HCT116 (cell line): ENCODE measurements around the gene ITSN1. TPM values are rescaled to one million over a fixed set of nuclear protein-coding genes. Genes with fewer than 3 reads are reported as not detected.

Experiments
- ATAC-seq: fragments of 200-7000 bp; cut with Tn5 transposase; 2 replicates; pipeline ENCODE4 v1.9.1; 2020; ENCODE audit warnings: mild to moderate bottlenecking, moderate library complexity
- BruUV-seq: library from RNA; stranded (reverse); fragments of 400-500 nt; replicated peaks from 2 replicates; lab custom pipeline; 2021; lab: Mats Ljungman, UMichigan
- CTCF ChIA-PET: fragments of 300-600 bp; sonication (Branson Sonifier 250); formaldehyde crosslinking; loops from one replicate; lab custom pipeline; 2021; ENCODE audit warnings: antibody characterized with exemption; lab: Charles Lee
- POLR2A ChIA-PET: fragments of 300-600, 350-600 bp; sonication (Branson Sonifier 250); formaldehyde crosslinking; loops from one replicate; lab custom pipeline; 2021; ENCODE audit warnings: antibody characterized with exemption; lab: Charles Lee
- RAD21 ChIA-PET, 2 experiments: fragments of 300-600 bp; sonication (Branson Sonifier 250); formaldehyde crosslinking; loops; one replicate each; lab custom pipeline; 2023; ENCODE audit warnings: low total read pairs in 2 of 2; ENCODE audit not compliant: uncharacterized antibody in 2 of 2, unreplicated experiment in 2 of 2, low non-redundant PET in 1 of 2; lab: Charles Lee
- DNase-seq: peaks from one replicate; pipeline ENCODE4 v3.0.0-alpha.2; 2010; ENCODE audit warnings: low read depth, low spot score
- H2AFZ ChIP-seq: fragments of 200-600 bp; shearing (Covaris generic), sonication (generic); 2 replicates; pipeline ENCODE4 v1.6.1; 2017; ENCODE audit warnings: low read depth, mixed run types, mixed read lengths, antibody characterized with exemption, low read length; ENCODE audit not compliant: poor library complexity, severe bottlenecking
- H3K27ac ChIP-seq: 2 replicates; pipeline ENCODE4 v1.5.1; 2012; ENCODE audit warnings: low read depth, low read length
- H3K27me3 ChIP-seq: fragments of 200-600 bp; sonication (generic); 2 replicates; pipeline ENCODE4 v1.6.1; 2016; ENCODE audit warnings: mixed run types, low read length, mixed read lengths; ENCODE audit not compliant: insufficient read depth
- H3K36me3 ChIP-seq, 2 experiments: fragments of 200-500 bp in 1 of 2; fragments of 200-600 bp in 1 of 2; sonication (Bioruptor generic) in 1 of 2; sonication (generic) in 1 of 2; 2 replicates each; pipeline versions ENCODE4 v1.5.1 to v1.6.1; 2014 to 2016; ENCODE audit warnings: low read length in 2 of 2, inconsistent platforms in 1 of 2, mixed read lengths in 1 of 2, mixed run types in 1 of 2; ENCODE audit not compliant: insufficient read depth in 2 of 2, control insufficient read depth in 1 of 2
- H3K4me1 ChIP-seq, 2 experiments: fragments of 200-600 bp in 1 of 2; sonication (generic) in 1 of 2; 2 replicates each; pipeline versions ENCODE4 v1.5.1 to v1.6.1; 2012 to 2017; ENCODE audit warnings: low read length in 2 of 2, inconsistent platforms in 1 of 2, mild to moderate bottlenecking in 1 of 2, mixed read lengths in 1 of 2, mixed run types in 1 of 2, moderate library complexity in 1 of 2; ENCODE audit not compliant: insufficient read depth in 2 of 2, control insufficient read depth in 1 of 2
- H3K4me2 ChIP-seq: fragments of 200-600 bp; sonication (generic); 2 replicates; pipeline ENCODE4 v1.6.1; 2017; ENCODE audit warnings: mixed run types, low read length, mixed read lengths
- H3K4me3 ChIP-seq, 2 experiments: fragments of 200-600 bp in 1 of 2; sonication (generic) in 1 of 2; replicated peaks in 1 of 2; 2 replicates each; pipeline ENCODE4 v1.5.1; 2011 to 2016; ENCODE audit warnings: low read length in 2 of 2, control low read depth in 1 of 2, low read depth in 1 of 2, mild to moderate bottlenecking in 1 of 2, mixed read lengths in 1 of 2, mixed run types in 1 of 2
- H3K79me2 ChIP-seq: fragments of 200-600 bp; sonication (generic); 2 replicates; pipeline ENCODE4 v1.6.1; 2017; ENCODE audit warnings: mild to moderate bottlenecking, mixed run types, low read length, moderate library complexity, mixed read lengths; ENCODE audit not compliant: insufficient read depth
- H3K9ac ChIP-seq: fragments of 200-600 bp; sonication (generic); 2 replicates; pipeline ENCODE4 v1.6.1; 2016; ENCODE audit warnings: low read length, mixed read lengths
- H3K9me2 ChIP-seq: fragments of 200-600 bp; sonication (generic), shearing (Covaris generic); 2 replicates; pipeline ENCODE4 v1.6.1; 2017; ENCODE audit warnings: mixed run types, mild to moderate bottlenecking, moderate library complexity; ENCODE audit not compliant: insufficient read depth
- H3K9me3 ChIP-seq, 2 experiments: fragments of 200-500 bp in 1 of 2; fragments of 200-600 bp in 1 of 2; sonication (Bioruptor generic) in 1 of 2; sonication (generic) in 1 of 2; 2 replicates each; pipeline ENCODE4 v1.6.1; 2014 to 2017; ENCODE audit warnings: low read length in 2 of 2, mixed read lengths in 2 of 2, inconsistent platforms in 1 of 2, low read depth in 1 of 2, mild to moderate bottlenecking in 1 of 2, mixed run types in 1 of 2, moderate library complexity in 1 of 2; ENCODE audit not compliant: control insufficient read depth in 1 of 2, insufficient read depth in 1 of 2
- H4K20me1 ChIP-seq: fragments of 200-600 bp; sonication (generic), shearing (Covaris generic); 2 replicates; pipeline ENCODE4 v1.6.1; 2017; ENCODE audit warnings: mixed run types, mild to moderate bottlenecking, moderate library complexity; ENCODE audit not compliant: insufficient read depth
- POLR2A ChIP-seq: IDR thresholded peaks from 2 replicates; pipeline ENCODE4 v1.7.0; 2011; ENCODE audit warnings: borderline replicate concordance; ENCODE audit not compliant: insufficient read depth, insufficient read length; ENCODE audit errors: extremely low read depth
- ZFX ChIP-seq: fragments of 450-650 bp; IDR thresholded peaks from 2 replicates; pipeline ENCODE4 v1.6.1; 2017
- intact Hi-C: fragments of 100-400 bp; cut with micrococcal nuclease; formaldehyde crosslinking; loops from 2 replicates; pipeline ENCODE4 v1.10.0; 2022
- total RNA-seq: library from RNA; stranded (reverse); gene quantifications from one replicate; pipeline ENCODE4 v1.2.1, GENCODE V29; 2021; ENCODE audit not compliant: unreplicated experiment
- TF ChIP-seq, protein P1 (sequence below): IDR thresholded peaks from 2 replicates; pipeline ENCODE4 v1.6.1; 2012; ENCODE audit warnings: low read depth
- TF ChIP-seq, protein P2 (sequence below): IDR thresholded peaks from 2 replicates; pipeline ENCODE4 v1.6.1; 2012
- TF ChIP-seq, protein P3 (sequence below), 3 experiments: fragments of 200-600 bp in 1 of 3; sonication (generic) in 1 of 3; IDR thresholded peaks in 2 of 3; conservative IDR thresholded peaks in 1 of 3; 2 replicates each; pipeline ENCODE4 v1.5.1; 2012 to 2017; ENCODE audit warnings: low read depth in 2 of 3, low read length in 2 of 3, antibody characterized with exemption in 1 of 3, borderline replicate concordance in 1 of 3, control low read depth in 1 of 3, mild to moderate bottlenecking in 1 of 3, mixed read lengths in 1 of 3, mixed run types in 1 of 3, moderate library complexity in 1 of 3; ENCODE audit not compliant: insufficient read depth in 1 of 3

The ITSN1 gene
- total RNA-seq, 1 experiment from 2014 or later, result 25.8 TPM

DNA sequence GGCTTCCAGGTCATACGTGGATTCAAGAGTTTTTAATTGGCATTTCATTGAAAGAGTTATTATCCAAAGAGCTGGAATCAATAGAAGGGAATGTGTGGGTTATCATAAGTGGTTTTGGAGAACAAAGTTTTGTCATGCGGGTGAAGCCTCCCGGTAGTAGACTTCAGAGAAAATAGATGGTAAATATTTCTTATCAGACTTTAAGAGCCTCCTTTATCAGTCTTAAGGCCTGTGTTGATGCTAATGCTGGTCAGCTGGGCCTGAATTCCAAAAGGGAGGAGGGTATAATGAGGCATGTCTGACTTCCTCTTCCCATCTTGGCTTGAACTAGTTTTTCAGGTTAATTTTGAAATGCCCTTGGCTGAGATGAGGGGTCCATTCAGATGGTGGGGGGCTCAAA lies 89.7 kb downstream of the ITSN1 start:
- ATAC-seq (no peak), DNase-seq (no peak)
- Histone ChIP-seq H3K36me3 (no peaks in the 10 kb centered on the region), H3K4me1 (peaks cover 0 to 5% of the 10 kb centered on the region in 2 experiments; a peak in 1 of 4 replicates), H3K4me3 (no peak overlapping the region), H3K9me3 (no peaks in the 10 kb centered on the region), H3K27ac (no peak overlapping the region), H3K4me2 (no peak overlapping the region), H3K9ac (no peak overlapping the region), H3K27me3 (no peaks in the 10 kb centered on the region), H2AFZ (no peak overlapping the region), H3K79me2 (no peaks in the 10 kb centered on the region), H3K9me2 (no peaks in the 10 kb centered on the region), H4K20me1 (no peaks in the 10 kb centered on the region)
- CTCF ChIA-PET, result no interaction called here
- POLR2A ChIA-PET, result no interaction called here
- intact Hi-C loops, result no loop called here
- no TSS peak for BruUV-seq
- RAD21 ChIA-PET, result no interaction called here
- no peak for TF ChIP-seq ZFX
- TF ChIP-seq, protein P1, sequence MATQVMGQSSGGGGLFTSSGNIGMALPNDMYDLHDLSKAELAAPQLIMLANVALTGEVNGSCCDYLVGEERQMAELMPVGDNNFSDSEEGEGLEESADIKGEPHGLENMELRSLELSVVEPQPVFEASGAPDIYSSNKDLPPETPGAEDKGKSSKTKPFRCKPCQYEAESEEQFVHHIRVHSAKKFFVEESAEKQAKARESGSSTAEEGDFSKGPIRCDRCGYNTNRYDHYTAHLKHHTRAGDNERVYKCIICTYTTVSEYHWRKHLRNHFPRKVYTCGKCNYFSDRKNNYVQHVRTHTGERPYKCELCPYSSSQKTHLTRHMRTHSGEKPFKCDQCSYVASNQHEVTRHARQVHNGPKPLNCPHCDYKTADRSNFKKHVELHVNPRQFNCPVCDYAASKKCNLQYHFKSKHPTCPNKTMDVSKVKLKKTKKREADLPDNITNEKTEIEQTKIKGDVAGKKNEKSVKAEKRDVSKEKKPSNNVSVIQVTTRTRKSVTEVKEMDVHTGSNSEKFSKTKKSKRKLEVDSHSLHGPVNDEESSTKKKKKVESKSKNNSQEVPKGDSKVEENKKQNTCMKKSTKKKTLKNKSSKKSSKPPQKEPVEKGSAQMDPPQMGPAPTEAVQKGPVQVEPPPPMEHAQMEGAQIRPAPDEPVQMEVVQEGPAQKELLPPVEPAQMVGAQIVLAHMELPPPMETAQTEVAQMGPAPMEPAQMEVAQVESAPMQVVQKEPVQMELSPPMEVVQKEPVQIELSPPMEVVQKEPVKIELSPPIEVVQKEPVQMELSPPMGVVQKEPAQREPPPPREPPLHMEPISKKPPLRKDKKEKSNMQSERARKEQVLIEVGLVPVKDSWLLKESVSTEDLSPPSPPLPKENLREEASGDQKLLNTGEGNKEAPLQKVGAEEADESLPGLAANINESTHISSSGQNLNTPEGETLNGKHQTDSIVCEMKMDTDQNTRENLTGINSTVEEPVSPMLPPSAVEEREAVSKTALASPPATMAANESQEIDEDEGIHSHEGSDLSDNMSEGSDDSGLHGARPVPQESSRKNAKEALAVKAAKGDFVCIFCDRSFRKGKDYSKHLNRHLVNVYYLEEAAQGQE, result no peak
- TF ChIP-seq, protein P2, sequence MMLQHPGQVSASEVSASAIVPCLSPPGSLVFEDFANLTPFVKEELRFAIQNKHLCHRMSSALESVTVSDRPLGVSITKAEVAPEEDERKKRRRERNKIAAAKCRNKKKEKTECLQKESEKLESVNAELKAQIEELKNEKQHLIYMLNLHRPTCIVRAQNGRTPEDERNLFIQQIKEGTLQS, result no peak
- TF ChIP-seq, protein P3, sequence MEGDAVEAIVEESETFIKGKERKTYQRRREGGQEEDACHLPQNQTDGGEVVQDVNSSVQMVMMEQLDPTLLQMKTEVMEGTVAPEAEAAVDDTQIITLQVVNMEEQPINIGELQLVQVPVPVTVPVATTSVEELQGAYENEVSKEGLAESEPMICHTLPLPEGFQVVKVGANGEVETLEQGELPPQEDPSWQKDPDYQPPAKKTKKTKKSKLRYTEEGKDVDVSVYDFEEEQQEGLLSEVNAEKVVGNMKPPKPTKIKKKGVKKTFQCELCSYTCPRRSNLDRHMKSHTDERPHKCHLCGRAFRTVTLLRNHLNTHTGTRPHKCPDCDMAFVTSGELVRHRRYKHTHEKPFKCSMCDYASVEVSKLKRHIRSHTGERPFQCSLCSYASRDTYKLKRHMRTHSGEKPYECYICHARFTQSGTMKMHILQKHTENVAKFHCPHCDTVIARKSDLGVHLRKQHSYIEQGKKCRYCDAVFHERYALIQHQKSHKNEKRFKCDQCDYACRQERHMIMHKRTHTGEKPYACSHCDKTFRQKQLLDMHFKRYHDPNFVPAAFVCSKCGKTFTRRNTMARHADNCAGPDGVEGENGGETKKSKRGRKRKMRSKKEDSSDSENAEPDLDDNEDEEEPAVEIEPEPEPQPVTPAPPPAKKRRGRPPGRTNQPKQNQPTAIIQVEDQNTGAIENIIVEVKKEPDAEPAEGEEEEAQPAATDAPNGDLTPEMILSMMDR (IDR thresholded peaks at IDR 0.05 in 2 of 3, conservative IDR thresholded peaks at IDR 0.05 in 1 of 3; ENCODE audit: borderline replicate concordance in 1 of 3, insufficient read depth in 1 of 3, low read depth in 2 of 3, low read length in 2 of 3), result no peak
- TF ChIP-seq POLR2A, result no peak
